LoVo (cell line): ENCODE results near the gene B4GALT3.
"Not testable (repeated sequence)": the region's sequence is repeated elsewhere in the genome, so short reads cannot be mapped to it uniquely, and the experiment has no call there.

ENCODE experiments used
- DNase-seq: peaks from one replicate; pipeline ENCODE4 v3.0.0-alpha.2; 2016; ENCODE audit warnings: low spot score

B4GALT3 gene

DNA sequence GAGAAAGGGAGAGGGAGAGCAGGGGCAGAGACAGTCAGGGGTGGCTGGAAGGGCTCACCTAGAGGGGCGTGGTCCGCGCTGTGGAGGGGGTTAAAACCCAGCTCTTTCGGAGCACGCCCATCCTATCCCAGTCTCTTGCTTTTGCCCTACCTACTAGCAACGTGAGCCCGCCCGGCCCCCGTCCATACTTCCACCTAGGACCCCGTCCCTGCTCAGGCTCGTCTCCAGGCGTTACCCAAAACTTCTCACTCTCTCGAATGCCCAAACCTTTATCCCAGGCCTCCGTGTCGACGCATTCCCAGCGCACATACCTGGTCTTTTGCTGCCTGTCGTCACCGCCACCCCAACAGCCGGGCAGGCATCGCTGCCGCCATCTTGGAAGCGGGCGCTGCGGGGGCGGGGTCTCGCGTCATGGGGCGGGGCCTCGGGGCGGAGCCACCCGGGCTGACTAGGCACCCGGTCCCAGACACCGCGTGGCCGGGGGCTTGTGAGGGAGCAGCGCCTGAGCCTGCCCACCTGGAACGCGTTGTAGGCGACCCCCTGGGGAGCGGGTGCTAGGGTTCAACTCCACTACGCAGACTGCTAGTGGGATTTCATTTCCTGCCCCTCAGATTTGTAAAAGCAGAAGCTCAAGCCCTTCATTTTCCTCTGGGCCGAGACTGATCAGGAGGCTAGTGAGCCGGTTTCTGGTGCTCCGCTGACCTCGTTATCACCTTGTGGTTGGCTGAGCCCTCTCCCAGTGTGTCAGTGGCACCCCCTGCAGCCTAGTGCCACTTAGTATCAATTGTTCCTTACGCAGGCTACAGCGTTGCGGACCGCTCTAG, at the start of gene B4GALT3:
B4GALT3 (minus strand) TSS at position 396 of the 824 bp plus-strand sequence. CDS start 1,447 bp downstream, outside the sequence.
- peak; percentile 81 for DNase-seq

DNA sequence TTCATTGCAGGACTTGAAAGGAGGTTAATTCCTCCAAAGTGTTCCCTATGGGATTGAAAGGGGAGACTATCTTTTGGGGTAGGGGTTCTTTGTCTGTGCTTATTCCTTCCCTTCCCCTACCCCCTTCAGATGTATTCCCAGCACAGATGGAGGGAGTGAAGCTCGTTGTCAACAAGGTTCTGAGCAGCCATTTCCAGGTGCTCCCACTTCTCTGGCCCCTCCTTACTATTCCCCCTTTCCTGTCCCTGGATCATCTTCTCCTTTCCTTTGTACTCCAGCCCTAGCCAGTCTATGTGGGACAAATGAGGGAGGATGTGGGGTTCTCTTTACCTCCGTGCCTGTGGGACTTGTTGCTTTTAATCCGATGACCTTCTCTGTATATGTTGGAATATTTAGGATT, 49.5 kb upstream of the B4GALT3 start:
- no peak for DNase-seq

DNA sequence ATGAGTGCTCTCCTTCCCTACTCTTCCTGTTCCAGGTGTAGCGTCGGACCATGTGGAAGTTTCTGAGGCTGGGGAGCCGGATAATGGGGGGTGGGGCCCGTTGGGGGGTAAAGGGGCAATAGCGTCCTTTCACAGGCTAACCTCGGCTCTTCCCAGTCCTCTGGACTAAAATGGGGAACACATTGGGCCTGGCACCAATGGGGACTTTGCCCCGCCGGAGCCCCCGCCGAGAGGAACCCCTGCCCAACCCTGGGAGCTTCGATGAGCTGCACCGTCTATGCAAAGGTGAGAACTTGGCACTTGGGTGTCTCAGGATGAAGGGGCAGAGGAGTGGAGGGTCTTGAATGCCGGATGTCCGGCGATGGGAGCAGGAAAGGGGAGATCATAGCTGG, 49.0 kb upstream of the B4GALT3 start:
- DNase-seq: no peak

DNA sequence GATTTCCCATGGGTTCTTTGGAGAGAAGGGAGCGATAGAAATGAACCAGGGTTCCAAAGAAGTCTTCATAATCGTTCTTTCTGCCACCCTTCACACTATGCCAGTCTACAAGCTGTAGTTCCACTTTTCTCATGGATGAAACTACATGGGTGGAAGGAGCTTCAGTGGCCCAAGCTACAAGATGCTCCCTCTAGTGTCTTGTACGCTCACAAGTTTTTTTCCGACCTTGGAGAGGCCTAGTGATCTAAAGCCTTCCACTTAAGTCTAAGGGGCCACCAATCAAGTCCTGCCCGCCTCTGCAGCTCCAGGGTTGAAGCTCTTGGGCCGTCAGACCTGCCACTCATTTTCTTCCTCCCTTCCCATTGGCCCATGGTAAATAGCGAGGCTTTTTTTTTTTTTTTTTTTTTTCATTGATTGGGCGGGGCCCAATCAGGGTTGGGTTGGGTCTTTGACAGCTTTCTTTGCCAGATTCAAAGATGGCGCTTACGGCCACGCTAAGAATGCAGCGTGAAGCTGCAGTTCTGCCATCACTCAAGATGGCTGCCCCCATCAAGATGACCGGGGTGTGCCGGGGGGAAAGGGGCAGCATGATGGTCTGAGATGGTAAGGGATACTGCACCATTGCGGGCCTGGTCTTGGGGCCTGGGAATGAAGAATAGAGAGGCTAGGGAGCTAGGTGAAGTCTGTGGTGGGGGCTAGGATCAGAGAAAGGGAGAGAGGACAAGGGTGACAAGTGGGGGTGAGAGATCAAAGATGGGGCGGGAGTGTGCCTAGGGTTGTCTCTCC, 48.4 kb upstream of the B4GALT3 start, which contains the start of gene TOMM40L:
TOMM40L (plus strand) TSS at position 527 of the 786 bp plus-strand sequence. CDS start 430 bp downstream, outside the sequence.
- DNase-seq: peak; percentile 95

DNA sequence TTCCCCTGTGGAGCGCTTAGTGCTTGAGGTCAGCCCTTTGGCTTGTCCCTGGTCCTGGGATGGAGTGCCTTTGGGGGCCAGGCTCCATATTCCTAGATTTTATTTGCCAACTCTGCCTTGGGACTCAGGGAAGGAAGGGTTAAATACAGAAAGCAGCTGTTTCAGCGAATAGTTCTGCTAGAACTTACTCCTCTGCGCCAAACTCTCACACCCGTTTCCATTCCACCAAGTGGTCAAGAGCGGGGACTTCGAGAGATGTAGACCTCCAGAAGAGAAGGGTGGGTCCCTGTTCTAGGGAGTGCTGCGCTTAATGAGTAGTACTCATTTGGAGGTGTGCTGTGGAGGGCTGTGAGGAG, 47.8 kb upstream of the B4GALT3 start:
- DNase-seq: no peak

DNA sequence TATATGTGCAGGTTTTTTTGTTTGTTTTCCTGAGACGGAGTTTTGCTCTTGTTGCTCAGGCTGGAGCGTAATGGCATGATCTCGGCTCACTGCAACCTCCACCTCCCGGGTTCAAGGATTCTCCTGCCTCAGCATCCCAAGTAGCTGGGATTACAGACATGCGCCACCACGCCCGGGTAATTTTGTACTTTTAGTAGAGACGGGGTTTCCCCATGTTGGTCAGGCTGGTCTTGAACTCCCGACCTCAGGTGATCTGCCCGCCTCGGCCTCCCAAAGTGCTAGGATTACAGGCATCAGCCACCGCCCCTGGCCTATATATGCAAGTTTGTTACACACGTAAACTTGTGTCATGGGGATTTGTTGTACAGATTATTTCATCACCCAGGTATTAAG, 47.4 kb upstream of the B4GALT3 start:
- not testable (repeated sequence) for DNase-seq

DNA sequence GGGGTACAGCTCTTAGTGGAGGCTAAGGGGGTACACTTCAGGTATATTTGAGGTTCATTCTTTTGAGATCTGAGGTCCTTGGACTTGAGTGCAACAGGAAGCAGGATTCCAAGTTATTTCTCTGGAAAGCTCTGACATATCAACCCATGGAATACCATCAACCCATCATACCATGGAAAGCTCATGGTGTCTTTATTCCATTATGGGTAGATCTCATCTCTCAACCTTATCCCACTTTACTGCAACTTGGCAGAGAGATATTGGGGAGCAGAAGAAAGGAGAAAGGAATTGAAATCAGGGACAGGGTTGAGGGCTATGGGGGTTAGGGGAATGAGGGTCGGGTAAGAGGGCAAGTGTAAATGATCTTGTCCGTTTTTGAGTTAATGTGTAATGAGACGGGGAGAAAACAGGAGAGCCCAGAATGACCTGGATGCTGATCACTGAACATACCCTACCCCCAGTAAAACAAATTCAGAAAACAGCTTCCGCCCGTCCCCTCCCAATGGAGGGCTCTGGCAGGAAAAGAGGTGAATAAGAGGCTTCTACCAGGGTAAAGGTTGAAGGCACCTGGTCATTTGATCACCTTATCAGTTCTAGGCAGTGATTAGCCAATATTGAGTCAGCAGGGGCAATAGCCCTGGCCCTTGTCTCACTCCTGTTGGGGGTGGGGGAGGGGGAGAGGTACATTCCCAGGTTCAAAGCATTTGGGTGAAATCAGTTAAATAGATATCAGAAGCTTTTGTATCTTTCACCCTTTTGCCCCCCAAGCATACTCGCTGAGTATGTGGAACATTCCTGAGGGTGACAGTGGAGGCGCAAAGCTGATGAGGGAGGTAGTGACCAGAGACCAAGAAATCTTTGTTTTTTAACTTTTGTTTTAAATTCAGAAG, 46.7 kb upstream of the B4GALT3 start:
- DNase-seq: no peak

DNA sequence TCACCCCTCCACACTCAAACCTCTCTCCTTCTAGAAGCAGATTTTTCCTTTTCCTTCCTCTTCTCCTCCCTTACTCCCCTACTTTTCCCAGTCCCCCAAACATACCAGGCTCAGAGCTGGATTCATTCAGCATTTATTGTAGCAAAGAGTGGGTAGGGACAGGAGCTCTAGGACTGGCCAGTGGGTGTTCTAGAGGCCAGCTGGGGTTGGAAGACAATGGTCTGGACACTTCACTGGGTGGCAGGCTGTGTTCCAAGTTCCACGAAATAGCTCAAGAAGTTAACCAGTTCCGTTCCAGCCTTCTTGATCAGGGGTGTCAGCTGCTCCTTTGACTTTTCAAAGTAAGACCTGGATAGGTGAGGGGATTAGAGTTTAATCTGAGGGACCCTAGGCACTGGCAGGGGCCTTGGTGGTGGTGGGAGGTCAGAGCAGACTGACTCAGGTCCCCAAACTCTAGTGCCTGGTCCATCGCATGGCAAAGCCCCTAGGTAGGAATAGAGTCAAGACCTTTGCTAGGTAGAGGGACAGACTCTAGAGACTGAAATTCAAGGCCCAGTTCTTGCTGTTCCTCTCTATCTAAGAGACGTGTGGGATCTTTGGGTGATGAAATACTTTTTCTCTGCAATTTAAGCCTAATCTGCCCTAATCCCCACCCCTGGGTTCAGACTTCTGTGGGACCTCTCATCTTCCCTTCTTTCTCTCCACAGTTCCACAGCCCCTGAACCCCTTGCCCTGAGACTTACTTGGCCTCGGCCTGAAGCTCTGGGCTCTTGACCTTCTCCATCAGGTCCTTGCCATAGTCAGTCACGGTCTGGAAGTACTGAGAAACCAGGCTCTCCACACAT, 45.1 kb upstream of the B4GALT3 start:
- DNase-seq: no peak

DNA sequence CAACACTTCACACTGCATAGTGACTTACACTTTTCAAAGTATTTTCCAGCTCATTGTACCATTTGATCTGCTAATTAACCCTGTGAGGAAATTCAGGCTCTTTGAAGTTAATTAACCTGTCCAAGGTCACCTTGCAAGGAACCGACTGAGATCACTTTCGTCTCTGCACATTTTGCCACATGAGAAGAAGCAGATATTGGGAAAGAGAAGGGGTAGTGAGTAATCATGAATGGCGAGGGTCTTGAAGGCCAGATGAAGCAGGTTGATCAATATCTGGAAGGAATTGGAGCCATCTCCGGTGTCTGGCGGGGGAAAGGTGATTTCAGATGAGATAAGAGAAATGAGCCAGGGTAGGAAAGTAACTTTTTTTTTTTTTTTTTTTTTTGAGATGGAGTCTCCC, 42.7 kb upstream of the B4GALT3 start:
- DNase-seq: no peak

DNA sequence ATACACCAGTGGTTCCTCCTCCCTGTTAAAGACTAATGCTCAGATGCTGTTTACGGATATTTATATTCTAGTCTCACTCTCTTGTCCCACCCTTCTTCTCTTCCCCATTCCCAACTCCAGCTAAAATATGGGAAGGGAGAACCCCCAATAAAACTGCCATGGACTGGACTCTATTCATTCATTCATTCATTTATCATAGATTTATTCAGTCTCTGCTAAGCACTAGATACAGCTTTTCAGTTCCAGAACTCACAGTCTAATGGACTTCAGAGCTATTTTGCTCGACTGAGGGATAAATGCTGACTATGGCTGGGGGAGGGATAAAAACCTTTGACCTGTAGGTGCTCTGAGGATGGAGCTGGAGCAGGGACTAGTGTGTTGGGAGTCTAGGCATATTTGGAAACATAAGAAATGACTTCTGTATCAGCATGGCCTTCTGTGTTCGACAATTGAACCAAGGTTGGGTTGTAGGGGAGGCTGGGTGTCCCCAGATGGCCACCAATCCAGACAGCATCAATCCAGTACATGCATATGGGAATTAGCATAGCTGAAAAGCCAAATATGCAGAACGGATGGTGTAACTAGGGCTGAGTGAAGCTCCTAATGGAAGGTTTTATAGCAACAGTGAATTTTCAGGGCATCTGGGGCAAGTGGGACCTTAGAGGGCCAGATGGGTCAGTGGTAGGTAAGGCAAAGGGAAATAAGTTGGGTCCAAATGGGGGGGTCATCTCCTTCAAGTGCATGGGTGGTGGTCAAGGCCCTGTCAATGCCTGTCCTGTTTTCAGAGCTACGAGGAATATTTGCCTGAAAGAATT, 42.0 kb upstream of the B4GALT3 start:
- DNase-seq: no peak

DNA sequence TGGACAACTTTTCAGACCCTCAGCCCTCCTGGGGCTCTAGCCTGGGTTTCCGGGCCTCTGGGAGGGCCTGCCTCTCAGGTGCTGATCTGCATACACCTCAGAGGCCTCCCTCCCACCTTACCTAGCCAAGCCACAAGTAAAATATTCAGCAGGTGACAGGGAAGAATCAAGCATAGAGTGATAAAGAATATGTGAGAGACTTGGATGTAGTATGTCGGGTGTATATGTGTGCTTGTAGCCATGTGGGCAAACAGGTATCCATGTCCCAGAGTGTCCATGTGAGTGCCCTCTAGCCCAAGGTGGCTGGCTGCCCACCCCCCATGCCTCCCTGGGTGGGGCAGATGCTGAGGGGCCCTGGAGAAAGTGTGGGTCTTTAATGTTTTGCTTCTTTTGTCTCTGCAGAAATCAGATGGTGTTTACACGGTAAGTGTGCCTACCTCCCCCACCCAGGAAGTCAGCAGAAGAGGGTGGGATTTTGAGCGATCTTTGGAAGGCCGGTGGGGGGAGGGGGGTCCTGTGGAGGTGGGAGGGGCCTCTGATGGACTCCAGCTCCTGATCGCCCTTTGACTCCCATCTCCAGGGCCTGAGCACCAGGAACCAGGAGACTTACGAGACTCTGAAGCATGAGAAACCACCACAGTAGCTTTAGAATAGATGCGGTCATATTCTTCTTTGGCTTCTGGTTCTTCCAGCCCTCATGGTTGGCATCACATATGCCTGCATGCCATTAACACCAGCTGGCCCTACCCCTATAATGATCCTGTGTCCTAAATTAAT, 41.2 kb upstream of the B4GALT3 start:
- no peak for DNase-seq

DNA sequence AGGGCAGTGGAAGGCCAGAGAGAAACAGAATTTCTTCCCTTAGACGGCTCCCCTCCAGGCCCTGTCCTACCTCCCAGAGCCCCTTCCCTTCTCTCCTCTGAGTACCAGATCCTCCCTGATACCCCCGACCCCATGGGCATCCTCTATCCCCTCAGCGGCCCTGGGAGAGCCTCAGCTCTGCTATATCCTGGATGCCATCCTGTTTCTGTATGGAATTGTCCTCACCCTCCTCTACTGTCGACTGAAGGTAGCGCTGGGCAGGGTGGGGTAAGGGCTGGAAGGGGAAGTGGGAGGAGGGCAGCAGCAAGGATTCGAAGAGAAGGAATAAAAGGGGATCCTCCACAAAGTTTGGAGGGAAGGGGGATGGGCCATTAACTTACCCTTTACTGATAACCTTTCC, 40.5 kb upstream of the B4GALT3 start:
- DNase-seq: no peak

DNA sequence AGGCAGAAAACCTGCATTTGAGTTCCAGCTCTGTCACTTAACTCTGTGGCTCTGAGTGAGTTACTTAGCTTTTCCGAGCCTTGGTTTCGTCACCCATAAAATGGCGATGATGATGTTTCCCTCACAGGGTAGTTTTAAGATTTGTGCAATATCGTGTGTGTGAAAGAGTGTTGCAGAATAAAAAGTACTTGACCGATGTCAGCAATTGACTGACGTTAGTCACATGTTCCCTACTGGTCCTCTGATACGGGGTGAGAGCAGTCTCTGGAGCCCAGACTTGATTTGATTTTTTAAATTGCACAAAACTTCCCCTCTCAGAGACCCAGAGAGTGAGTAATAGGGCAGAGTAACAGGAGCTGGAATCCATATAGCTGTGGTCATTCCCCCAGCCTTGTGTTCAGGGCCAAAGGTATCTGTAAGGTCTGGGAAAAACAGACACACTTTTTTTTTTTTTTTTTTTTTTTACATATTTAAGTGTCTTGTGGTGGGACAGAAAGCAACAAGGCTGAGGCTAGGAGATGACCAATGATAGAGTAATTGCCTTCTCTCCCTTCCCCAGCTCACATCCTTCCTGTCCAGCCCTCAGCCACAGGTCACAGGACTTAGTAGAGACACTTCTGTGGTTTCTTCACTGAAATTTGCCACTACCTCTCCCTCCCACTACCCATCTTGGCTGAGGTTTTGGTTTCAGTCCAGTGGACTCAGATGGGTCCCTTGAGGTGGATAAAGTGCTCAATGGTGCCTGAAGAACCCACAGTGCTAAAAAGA, 39.8 kb upstream of the B4GALT3 start:
- no peak for DNase-seq

DNA sequence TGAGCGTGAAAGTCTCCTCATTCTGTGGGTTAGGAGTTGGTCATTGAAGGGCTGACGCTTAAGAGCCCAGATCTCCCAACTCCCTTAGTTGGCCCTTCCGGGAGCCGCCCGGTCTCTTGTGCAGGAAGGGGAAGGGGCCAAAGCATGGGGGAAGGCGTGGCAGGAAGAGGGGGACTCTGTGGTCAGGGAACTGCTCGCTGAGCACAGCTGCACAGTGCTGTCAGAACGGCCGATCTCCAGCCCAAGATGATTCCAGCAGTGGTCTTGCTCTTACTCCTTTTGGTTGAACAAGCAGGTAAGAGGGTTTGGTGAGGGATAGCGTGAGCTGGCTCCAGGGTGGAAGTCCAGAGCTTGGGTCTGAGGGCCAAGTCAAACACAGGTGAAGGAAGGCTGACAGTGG, 37.8 kb upstream of the B4GALT3 start, which contains the start of gene FCER1G:
FCER1G (plus strand) TSS at position 220 of the 400 bp plus-strand sequence; CDS start at position 247, 27 bp downstream.
- no peak for DNase-seq

DNA sequence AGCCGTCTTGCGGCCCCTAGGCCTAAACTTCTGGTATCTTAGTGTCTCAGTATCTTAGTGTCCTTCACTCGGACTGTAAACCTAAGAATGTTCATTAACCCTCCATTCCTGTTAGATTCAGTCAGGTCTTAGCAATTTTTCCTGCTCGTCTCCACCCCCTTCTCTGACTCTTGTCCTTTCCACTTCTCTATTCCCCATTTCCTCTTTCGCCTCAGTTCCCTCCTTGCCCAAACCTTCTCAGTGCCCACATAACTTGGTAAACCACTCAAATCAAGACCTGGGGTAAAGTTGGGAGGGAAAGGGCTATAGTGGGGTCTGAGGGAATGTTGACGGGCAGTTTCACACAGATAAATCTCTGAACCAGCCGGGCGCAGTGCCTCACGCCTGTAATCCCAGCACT, 37.1 kb upstream of the B4GALT3 start:
- DNase-seq: no peak

DNA sequence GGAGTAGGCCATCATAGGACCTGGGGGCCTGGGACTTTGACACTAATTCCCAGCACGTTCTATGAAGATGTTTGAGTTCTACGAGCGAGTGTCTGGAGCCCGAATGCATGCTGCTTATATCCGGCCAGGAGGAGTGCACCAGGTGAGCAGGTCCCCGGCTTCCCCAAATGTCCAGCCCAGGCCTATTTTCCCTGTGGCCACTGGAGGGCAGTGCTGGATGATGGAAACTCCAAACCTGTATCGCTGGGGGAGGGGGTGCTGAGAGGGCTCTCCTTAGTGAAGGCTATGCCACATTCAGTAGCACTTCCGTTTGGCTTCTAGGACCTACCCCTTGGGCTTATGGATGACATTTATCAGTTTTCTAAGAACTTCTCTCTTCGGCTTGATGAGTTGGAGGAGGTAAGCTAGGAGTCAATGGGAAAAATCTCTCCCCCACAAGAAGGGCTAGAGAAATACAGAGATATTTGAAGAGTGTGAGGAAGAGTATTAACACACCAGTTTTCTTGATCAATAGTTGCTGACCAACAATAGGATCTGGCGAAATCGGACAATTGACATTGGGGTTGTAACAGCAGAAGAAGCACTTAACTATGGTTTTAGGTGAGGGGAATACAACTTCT, 32.6 kb upstream of the B4GALT3 start:
- peak; percentile 56 for DNase-seq

DNA sequence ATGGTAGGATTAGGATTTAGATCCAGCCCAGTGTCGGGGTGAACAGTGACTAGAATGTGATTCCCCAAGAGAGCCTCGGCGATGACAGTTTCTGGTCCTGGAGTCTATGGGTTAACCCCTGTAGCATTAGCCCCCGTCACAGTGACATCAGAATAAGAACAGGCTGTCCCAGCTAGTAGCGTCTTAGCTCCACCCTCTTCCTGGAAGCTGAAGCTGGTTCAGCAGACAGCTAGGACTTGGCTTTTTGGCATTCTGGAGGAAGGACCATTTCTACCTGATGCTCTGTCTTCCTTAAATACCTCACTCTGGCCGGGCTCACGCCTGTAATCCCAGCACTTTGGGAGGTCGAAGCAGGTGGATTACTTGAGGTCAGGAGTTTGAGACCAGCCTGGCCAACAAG, 29.9 kb upstream of the B4GALT3 start:
- no peak for DNase-seq

DNA sequence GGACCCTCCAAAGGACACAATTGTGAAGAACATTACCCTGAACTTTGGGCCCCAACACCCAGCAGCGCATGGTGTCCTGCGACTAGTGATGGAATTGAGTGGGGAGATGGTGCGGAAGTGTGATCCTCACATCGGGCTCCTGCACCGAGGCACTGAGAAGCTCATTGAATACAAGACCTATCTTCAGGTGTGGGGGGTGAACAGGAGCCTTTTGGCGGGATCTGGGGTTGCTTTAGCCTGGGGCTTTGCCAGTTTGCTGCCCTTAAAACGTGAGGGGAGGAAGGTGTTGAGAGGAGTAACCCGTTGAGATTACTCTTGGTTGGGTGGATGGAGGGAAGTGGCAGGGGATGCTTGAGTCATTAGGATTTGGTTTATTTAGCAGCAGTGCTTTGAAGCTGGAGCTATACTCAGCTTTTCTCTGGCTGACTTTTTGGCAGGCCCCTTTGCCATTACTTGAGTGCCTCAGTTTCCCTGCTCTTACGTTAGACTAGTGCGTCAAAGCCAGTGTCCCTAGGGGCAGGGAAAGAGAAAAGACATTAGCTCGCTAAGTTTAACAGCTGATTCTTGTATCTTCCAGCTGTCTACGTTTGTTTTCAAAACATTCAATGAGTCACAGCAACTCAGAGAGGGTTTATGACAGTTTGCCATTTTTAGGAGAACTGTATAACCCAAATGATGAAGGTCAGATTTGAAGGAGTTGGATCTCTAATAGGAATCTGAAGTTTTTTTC, 29.3 kb upstream of the B4GALT3 start:
- DNase-seq: no peak
